CD4-positive, alpha-beta T cell treated with Interleukin-12 subunit alpha and Interleukin-12 subunit beta, for 1 hour (primary cell): ENCODE results near the gene C13orf42.

ENCODE experiments used
- DNase-seq: peaks from one replicate; pipeline ENCODE4 v3.0.0-alpha.2; 2020

Gene C13orf42

GRCh38 chr13:51063909-51064308 is 47.2 kb downstream of the C13orf42 start:
- no peak for DNase-seq

DNA sequence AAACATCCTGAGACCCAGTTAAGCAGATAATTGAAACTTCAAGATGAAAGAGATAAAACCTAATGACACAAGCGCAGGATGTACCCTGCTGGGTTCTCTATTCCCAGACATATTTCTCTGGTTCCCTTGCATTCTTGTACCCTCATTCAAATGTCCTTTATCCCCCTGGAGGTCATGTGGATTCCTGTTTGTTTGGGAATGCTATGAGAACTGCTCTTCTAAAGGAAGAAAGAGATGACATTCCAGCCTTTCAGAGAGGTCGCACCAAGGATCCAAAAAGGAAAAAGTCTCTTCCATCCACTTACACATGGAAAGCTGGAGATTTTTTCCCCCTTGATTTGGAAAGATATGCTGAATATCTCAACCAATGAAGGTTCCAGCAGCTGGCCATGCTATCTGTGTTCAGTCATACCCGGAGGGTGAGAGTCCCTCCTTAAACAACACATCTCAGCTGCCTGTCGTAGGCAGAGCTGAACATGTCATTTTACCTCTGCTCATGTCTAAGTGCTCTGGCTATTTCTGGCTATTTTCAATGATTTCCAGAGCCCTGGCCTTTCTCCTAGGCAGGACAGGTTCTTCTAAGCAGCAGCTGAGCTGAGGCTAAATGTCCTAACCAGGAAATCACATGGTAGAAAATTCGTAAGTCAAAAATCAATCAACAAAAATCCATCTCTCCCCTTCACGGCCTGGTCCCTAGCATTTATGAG is 52.5 kb downstream of the C13orf42 start:
- DNase-seq, result no peak

DNA sequence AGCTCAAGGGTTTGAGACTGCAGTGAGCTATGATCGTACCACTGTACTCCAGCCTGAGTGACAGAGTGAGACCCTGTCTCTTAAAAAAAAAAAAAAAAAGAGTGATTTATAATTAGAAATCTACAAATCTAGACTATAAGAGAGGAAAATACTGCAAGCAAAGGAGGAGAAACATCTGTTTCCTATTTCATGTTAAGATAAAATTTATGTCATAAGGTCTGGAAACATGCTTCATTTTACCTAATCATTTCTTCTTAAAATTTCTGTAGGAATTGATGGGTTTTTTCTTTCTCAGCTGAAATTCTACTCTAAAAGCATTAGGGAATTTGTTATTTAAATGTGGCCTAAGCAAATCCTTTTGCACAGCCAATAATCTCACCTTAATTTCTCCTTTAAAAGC is 53.2 kb downstream of the C13orf42 start:
- no peak for DNase-seq

GRCh38 chr13:51057001-51057400 is 54.1 kb downstream of the C13orf42 start:
- DNase-seq, result no peak

- DNase-seq, result no peak
These were observed 58.5 kb downstream of the C13orf42 start for GRCh38 chr13:51052581-51052980.

- no peak for DNase-seq
These were observed 60.8 kb downstream of the C13orf42 start for GRCh38 chr13:51050021-51050830.

GRCh38 chr13:51048616-51049015 is 62.5 kb downstream of the C13orf42 start:
- no peak for DNase-seq

DNA sequence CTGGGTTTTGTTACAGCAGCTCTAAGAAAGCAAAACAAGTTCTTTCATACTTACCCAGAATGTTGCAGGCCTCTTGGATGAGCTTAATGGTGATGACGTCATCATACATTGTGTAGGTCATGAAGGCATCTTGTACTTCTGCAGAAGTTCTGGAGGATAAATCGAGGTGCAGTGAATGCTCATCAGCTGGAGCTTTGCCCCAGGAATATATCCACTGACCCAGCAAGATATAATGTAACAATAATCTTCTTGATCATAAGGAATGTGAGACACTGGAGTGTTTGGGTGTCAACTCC is 63.0 kb downstream of the C13orf42 start:
- DNase-seq, result no peak

DNA sequence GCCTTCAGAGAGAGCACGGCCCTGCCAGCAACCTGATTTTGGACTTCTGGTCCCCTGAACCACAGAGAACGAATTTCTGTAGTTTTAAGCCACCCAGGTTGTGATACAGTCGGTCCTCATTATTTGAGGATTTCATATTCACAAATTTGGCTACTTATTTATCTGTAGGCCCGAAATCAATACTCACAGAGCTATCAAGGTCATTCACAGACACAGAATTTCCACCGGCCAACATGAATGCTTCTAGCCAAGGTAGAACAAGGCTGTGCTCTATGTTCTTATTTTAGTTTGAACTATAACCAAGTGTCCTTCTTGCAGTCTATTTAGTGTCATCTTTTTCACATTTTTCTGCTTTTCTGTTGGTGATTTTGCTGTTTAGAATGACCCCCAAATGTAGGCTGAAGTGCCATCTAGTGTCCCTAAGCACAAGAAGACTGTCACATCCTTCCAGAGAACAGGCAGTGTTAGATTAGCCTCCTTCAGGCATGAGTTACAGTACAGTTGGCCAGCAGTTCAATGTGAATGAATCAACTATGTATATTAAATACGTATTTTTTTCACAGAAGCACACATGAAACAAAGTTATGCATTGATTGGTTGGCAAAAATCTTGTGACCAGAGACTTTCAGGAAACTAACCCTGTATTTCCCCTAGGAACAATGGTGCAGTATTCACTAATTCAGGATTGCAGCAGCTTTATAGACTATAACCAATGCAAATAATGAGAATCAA is 63.5 kb downstream of the C13orf42 start:
- no peak for DNase-seq

DNA sequence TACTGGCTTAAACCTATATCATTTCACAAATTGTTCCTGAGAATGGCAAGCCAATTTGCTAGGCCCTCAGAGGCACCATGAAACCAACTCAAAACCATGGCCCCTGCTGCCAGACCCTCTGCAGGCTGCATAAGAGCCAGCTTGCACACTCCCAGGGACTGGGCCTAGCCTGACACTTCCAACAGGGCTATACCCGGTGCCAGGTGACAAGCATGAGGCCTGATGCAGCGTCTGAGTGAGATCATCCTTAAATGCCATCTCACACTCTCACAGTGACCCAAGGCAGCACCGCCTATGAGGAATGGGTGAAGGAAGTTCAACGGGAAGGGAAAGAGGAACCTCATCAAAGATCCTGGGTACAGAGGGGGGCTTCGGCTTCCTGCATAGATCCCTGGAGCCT is 65.6 kb downstream of the C13orf42 start:
- no peak for DNase-seq

GRCh38 chr13:51044023-51044665 is 66.9 kb downstream of the C13orf42 start:
- DNase-seq, result no peak

DNA sequence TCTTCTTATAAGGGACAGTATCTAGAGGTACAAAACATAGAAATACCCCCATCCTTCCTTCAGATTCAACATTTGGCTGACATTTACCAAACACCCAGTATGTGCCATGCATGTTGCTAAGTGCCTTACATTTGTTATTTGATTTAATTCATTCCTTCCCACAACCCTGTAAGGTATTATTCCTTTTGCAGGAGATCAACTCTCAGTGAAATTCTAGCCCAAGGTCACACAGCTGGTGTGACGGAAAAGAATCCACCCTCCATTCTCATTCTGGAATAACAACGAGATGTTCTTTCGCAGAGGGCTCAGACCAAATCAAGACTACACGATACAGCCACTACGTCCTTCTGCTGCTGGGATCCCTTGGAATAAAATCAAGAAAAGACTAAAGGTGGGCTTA is 67.8 kb downstream of the C13orf42 start:
- no peak for DNase-seq

- no peak for DNase-seq
These were observed 69.4 kb downstream of the C13orf42 start for GRCh38 chr13:51041710-51042109.

GRCh38 chr13:51041126-51041525 is 69.9 kb downstream of the C13orf42 start:
- DNase-seq, result no peak

DNA sequence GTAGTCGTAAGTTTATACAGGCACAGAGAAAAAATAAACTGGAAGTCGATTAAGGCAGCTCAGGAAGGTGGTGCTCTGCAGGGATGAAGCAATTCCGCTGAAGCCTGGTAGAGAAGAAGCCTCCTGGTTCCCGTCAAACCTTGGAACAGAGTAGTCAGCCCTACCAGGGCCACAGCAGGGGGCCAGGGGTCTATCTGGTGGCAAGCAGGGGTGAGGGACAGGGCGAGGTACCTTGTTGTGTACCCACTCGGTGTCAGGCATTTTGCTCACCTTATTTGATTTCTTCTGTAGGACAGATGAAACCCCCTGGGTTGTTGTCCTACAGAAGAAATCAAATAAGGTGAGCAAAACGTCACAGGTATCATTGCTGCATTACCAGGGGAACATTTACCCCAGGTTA is 70.6 kb downstream of the C13orf42 start:
- no peak for DNase-seq

GRCh38 chr13:51036418-51036817 is 74.7 kb downstream of the C13orf42 start:
- DNase-seq, result no peak

DNA sequence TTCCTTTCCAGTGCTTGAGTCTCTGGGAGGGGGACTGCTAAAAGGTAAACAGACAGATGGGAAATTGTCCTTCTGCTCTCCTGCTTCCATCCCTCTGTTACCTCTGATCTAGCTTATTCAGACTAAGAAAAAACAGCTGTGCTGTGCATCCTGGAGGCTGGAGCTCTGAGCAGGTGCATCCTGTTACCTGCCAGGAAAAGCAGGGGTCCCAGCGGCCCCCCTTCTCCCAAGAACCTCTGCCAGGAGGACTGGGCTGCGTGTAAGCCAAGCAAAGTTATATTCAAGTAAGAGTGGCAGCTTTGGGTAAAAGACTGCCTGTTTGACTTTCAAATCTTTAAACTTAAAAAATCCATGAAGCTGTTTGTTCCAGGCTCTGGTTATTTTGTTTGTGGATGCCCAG is 75.1 kb downstream of the C13orf42 start:
- DNase-seq, result no peak

GRCh38 chr13:51035469-51035868 is 75.6 kb downstream of the C13orf42 start:
- no peak for DNase-seq

DNA sequence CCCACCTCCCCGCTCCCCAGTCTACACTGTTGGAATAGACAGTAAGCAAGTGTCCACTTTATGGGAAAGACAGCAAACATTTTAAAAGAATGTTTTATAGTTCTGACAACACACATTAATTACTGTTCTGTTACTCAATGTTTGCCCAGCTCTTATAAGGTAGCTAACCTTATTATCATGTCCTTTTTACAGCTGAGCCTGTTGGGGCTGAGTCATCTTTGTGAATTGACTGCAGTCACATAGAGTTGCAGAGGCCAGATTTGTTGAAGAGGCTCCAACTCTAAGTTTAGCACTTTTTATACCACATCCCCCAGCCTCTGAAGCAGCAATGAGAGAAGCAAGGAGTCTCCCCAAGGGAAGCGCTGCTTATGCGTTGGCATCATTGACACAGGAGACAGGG is 76.2 kb downstream of the C13orf42 start:
- no peak for DNase-seq

- DNase-seq, result no peak
These were observed 77.5 kb downstream of the C13orf42 start for GRCh38 chr13:51033421-51034185.

GRCh38 chr13:51032831-51033230 is 78.2 kb downstream of the C13orf42 start:
- DNase-seq, result no peak
